Ascending aorta (tissue), 2 donors: ENCODE results near the gene SH3BGRL2. TPM values are rescaled to one million over a fixed set of nuclear protein-coding genes. Genes with fewer than 3 reads are reported as not detected.

Experiments used
- DNase-seq, 2 donors: peaks; one replicate each; pipeline ENCODE4 v3.0.0-alpha.2; 2019; ENCODE audit warnings: low spot score in 2 of 2
- H3K27ac ChIP-seq, 2 donors: fragments of 200-600 bp; sonication (generic); one replicate each; pipeline ENCODE4 v1.5.1; 2016 to 2017; ENCODE audit warnings: mild to moderate bottlenecking in 1 of 2
- H3K27me3 ChIP-seq: fragments of 200-600 bp; sonication (generic); one replicate; pipeline ENCODE4 v1.5.1; 2017
- H3K36me3 ChIP-seq, 2 donors: fragments of 200-600 bp; sonication (generic); one replicate each; pipeline ENCODE4 v1.5.1; 2016
- H3K4me1 ChIP-seq, 2 donors: fragments of 200-600 bp; sonication (generic); one replicate each; pipeline ENCODE4 v1.5.1; 2016 to 2017; ENCODE audit warnings: mild to moderate bottlenecking in 1 of 2
- H3K4me3 ChIP-seq, 2 donors: fragments of 200-600 bp; sonication (generic); one replicate each; pipeline ENCODE4 v1.5.1; 2016 to 2017; ENCODE audit warnings: mild to moderate bottlenecking in 1 of 2
- H3K9me3 ChIP-seq, 2 donors: fragments of 200-600 bp; sonication (generic); one replicate each; pipeline ENCODE4 v1.5.1; 2016
- CTCF ChIP-seq, 3 experiments: fragments of 200-600 bp in 2 of 3; fragments of 450-650 bp in 1 of 3; sonication (generic) in 2 of 3; IDR thresholded peaks; one replicate each; pipeline ENCODE4 v1.5.1; 2016 to 2019; ENCODE audit warnings: antibody characterized with exemption in 3 of 3, mild to moderate bottlenecking in 1 of 3, moderate library complexity in 1 of 3
- intact Hi-C: fragments of 100-400 bp; cut with DNase I; formaldehyde crosslinking; loops from one replicate; pipeline ENCODE4 v1.15.1; 2023
- total RNA-seq: library from RNA; depleted of rRNA; stranded (reverse); fragments of >200 nt; gene quantifications from one replicate; pipeline ENCODE4 v1.1.0, GENCODE V29; 2016

The SH3BGRL2 gene
- total RNA-seq, 1 donor from 2014 or later, result 73.0 TPM

- Histone ChIP-seq H3K9me3 (no peaks in the 10 kb centered on the region), H3K27ac (no peak overlapping the region), H3K4me1 (peaks cover 0 to 10% of the 10 kb centered on the region in 2 donors), H3K27me3 (no peaks in the 10 kb centered on the region), H3K4me3 (peak overlapping the region; percentile 84 to 93), H3K36me3 (no peaks in the 10 kb centered on the region)
- no peak for DNase-seq
- TF ChIP-seq CTCF (IDR thresholded peaks at IDR 0.05), result no peak
- intact Hi-C loops, result no loop called here
These were observed 604 bp downstream of the SH3BGRL2 start for GRCh38 chr6:79631693-79632172.

- H3K9me3 ChIP-seq, result no peaks in the 10 kb centered on the region
- H3K27ac ChIP-seq, result no peak overlapping the region
- TF ChIP-seq CTCF (IDR thresholded peaks at IDR 0.05), result no peak
- DNase-seq, result no peak
- H3K36me3 ChIP-seq, result no peaks in the 10 kb centered on the region
- intact Hi-C loops, result no loop called here
- H3K4me3 ChIP-seq, result no peak overlapping the region
- peaks cover 0 to 10% of the 10 kb centered on the region in 2 donors for H3K4me1 ChIP-seq
- no peaks in the 10 kb centered on the region for H3K27me3 ChIP-seq
These were observed 1.5 kb downstream of the SH3BGRL2 start for GRCh38 chr6:79632580-79632979.

DNA sequence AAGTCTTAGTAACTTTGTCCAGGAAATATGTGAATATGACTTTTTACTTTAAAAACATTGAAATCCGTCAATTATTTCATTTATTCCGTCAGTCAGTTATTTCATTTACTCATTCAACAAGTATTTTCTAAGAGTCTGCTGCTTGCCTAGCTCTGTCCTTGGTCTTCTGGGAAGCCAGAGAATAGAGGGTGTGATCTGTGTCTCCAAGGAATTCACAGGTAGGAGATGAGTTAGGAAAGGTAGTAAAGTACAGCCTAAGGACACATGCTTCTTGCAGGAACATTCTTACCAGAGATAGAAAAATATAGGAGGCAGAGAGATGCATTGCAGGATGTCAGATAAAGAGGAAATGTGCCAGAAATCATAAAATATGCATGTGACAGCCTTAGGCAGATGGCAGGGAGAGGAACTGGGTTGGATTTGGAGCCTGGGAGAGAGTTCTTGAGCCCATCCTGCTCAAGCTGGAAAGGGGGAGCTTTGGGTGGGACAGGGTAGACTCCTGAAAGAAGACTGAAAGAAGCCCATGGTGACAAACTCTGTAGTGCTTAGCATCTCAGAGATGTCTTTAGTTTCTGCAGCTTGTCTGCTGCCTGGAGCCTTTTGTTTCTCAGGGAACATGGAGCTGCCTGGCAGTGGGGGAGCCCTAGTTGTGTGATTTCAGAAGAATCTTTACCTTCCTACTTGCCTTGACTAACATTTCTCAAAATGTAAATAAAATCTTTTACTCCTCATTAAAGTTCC lies 3.5 kb downstream of the SH3BGRL2 start:
- Histone ChIP-seq H3K27me3 (no peaks in the 10 kb centered on the region), H3K4me3 (no peak overlapping the region), H3K4me1 (peaks cover 0 to 10% of the 10 kb centered on the region in 2 donors), H3K9me3 (no peaks in the 10 kb centered on the region), H3K27ac (no peak overlapping the region), H3K36me3 (no peaks in the 10 kb centered on the region)
- no peak for DNase-seq
- no peak for TF ChIP-seq CTCF (IDR thresholded peaks at IDR 0.05)
- intact Hi-C loops, result no loop called here

GRCh38 chr6:79635232-79635543 lies 4.1 kb downstream of the SH3BGRL2 start:
- H3K4me1 ChIP-seq, result peaks cover 0 to 9% of the 10 kb centered on the region in 2 donors
- TF ChIP-seq CTCF (IDR thresholded peaks at IDR 0.05), result no peak
- intact Hi-C loops, result no loop called here
- H3K36me3 ChIP-seq, result no peaks in the 10 kb centered on the region
- H3K27ac ChIP-seq, result no peak overlapping the region
- no peaks in the 10 kb centered on the region for H3K9me3 ChIP-seq
- H3K27me3 ChIP-seq, result no peaks in the 10 kb centered on the region
- H3K4me3 ChIP-seq, result no peak overlapping the region
- DNase-seq, result no peak

DNA sequence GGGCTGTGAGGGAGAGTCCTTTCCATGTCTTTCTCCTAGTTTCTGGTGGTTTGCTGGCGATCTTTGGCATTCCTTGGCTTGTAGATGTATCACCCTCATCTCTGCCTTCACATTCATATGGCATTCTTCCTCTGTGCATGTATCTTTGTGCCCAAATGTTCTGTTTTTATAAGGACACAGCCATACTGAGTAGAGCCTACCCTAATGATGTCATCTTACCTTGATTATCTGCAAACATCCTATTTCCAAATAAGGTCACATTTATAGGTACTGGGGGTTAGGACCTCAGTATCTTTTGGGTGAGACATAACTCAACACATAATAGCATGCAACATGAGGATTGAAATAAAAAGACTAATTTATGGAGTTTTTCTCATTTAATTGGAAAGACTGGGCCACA lies 5.5 kb downstream of the SH3BGRL2 start:
- Histone ChIP-seq H3K9me3 (no peaks in the 10 kb centered on the region), H3K27me3 (no peaks in the 10 kb centered on the region), H3K27ac (no peak overlapping the region), H3K4me3 (no peak overlapping the region), H3K4me1 (peaks cover 0 to 2% of the 10 kb centered on the region in 2 donors), H3K36me3 (no peaks in the 10 kb centered on the region)
- TF ChIP-seq CTCF (IDR thresholded peaks at IDR 0.05), result no peak
- intact Hi-C loops, result no loop called here
- DNase-seq, result no peak
